Measurements from ENCODE around the gene AGAP1.

DNA sequence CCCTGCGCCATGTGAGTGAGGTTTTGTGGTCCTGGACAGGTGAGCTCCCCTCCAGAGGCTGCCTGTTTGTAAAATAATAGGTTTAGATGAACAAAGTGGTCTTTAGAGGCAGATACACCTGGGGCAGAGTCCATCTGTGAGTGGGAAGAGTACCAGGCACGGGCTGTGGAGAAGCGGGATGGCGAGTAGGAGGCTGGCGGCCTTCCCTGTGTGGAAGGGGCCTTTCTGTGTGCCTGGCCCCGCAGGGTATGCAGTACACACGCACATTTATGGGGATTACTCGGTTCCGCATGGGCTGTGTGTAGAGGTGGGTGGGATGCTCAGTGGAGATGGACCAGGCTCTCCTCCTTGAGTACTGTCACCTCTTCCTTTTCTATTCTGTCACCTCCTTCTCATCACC is 64.1 kb downstream of the AGAP1 start:
- TF ChIP-seq, protein P1, sequence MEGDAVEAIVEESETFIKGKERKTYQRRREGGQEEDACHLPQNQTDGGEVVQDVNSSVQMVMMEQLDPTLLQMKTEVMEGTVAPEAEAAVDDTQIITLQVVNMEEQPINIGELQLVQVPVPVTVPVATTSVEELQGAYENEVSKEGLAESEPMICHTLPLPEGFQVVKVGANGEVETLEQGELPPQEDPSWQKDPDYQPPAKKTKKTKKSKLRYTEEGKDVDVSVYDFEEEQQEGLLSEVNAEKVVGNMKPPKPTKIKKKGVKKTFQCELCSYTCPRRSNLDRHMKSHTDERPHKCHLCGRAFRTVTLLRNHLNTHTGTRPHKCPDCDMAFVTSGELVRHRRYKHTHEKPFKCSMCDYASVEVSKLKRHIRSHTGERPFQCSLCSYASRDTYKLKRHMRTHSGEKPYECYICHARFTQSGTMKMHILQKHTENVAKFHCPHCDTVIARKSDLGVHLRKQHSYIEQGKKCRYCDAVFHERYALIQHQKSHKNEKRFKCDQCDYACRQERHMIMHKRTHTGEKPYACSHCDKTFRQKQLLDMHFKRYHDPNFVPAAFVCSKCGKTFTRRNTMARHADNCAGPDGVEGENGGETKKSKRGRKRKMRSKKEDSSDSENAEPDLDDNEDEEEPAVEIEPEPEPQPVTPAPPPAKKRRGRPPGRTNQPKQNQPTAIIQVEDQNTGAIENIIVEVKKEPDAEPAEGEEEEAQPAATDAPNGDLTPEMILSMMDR (IDR thresholded peaks at IDR 0.05): no peak
- no peak for TF ChIP-seq POLR2A (IDR thresholded peaks at IDR 0.05)

All from vagina (tissue), 2 donors.